Lower lobe of right lung (tissue), 2 donors: ENCODE results near the gene ARFGEF3. TPM values are rescaled to one million over a fixed set of nuclear protein-coding genes. Genes with fewer than 3 reads are reported as not detected.

Source experiments
- ATAC-seq, 2 donors: fragments of 200-7000 bp; cut with Tn5 transposase; one replicate each; pipeline ENCODE4 v1.9.1; 2020 to 2022; ENCODE audit warnings: mild to moderate bottlenecking in 2 of 2, moderate library complexity in 2 of 2
- DNase-seq: peaks from one replicate; pipeline ENCODE4 v3.0.0-alpha.2; 2020
- H3K27ac ChIP-seq: fragments of 200-600 bp; one replicate; pipeline ENCODE4 v1.8.0; 2022
- H3K27me3 ChIP-seq: fragments of 200-600 bp; one replicate; pipeline ENCODE4 v1.8.0; 2022; ENCODE audit warnings: low read depth
- H3K36me3 ChIP-seq: fragments of 200-600 bp; one replicate; pipeline ENCODE4 v1.8.0; 2022; ENCODE audit warnings: mild to moderate bottlenecking
- H3K4me1 ChIP-seq: fragments of 200-600 bp; one replicate; pipeline ENCODE4 v1.8.0; 2022
- H3K4me3 ChIP-seq: fragments of 200-600 bp; one replicate; pipeline ENCODE4 v1.8.0; 2022; ENCODE audit warnings: mild to moderate bottlenecking
- H3K9me3 ChIP-seq: fragments of 200-600 bp; one replicate; pipeline ENCODE4 v1.8.0; 2022
- CTCF ChIP-seq: fragments of 200-600 bp; IDR thresholded peaks from one replicate; pipeline ENCODE4 v1.8.0; 2022; ENCODE audit warnings: antibody characterized with exemption, mild to moderate bottlenecking
- intact Hi-C: fragments of 100-400 bp; cut with DNase I; formaldehyde crosslinking; loops from one replicate; pipeline ENCODE4 v1.11.0; 2022
- long read RNA-seq: library from polyadenylated mRNA; unstranded; transcript quantifications from one replicate; pipeline ENCODE4 v2.0.0, GENCODE V29; 2021
- total RNA-seq: library from RNA; stranded (reverse); fragmentation: NEBNext Ultra II Directional; extraction: Animal tissue kit (Norgen Biotek cat#: 25700); gene quantifications from one replicate; pipeline ENCODE4 v1.2.1, GENCODE V29; 2021
- donor health status: DM: no; HTN: yes; CAD: no; lungs with severe emphysema.

The ARFGEF3 gene
- total RNA-seq, result 33.8 TPM
- long read RNA-seq, full-length matches to known transcripts, result 1 of 38 reads
- long read RNA-seq, partial matches to known transcripts, result 25 of 38 reads
- long read RNA-seq, other reads (novel, unspliced or antisense), result 12 of 38 reads

- peak; percentile 92 to 94 for ATAC-seq
- intact Hi-C loops, result no loop called here
- no peak for TF ChIP-seq CTCF
- Histone ChIP-seq H3K27me3 (peaks cover 12% of the 10 kb centered on the region), H3K4me3 (peak within 1 kb of the TSS; percentile 72), H3K36me3 (no peaks in the 10 kb centered on the region), H3K9me3 (no peaks in the 10 kb centered on the region), H3K4me1 (peaks cover 18% of the 10 kb centered on the region), H3K27ac (peak within 1 kb of the TSS; percentile 85)
- DNase-seq, result peak; percentile 82
Observed at GRCh38 chr6:138161338-138162110, at the start of gene ARFGEF3. ARFGEF3 (plus strand) TSS chr6:138161939; CDS start chr6:138162087, 148 bp downstream.

GRCh38 chr6:138113588-138114210, 48.0 kb upstream of the ARFGEF3 start:
- no peak for DNase-seq
- H3K27ac ChIP-seq, result no peak overlapping the region
- no peak for TF ChIP-seq CTCF
- intact Hi-C loops, result loop anchor here (10.0 kb wide), 1 partner anchor 171 kb away; no protein-coding TSS in a partner anchor
- no peaks in the 10 kb centered on the region for H3K4me1 ChIP-seq
- H3K36me3 ChIP-seq, result no peaks in the 10 kb centered on the region
- ATAC-seq, result no peak
- H3K27me3 ChIP-seq, result no peaks in the 10 kb centered on the region
- no peak overlapping the region for H3K4me3 ChIP-seq
- no peaks in the 10 kb centered on the region for H3K9me3 ChIP-seq

GRCh38 chr6:138115201-138115600, 46.5 kb upstream of the ARFGEF3 start:
- Histone ChIP-seq H3K36me3 (no peaks in the 10 kb centered on the region), H3K9me3 (no peaks in the 10 kb centered on the region), H3K27me3 (no peaks in the 10 kb centered on the region), H3K4me3 (no peak overlapping the region), H3K4me1 (no peaks in the 10 kb centered on the region), H3K27ac (no peak overlapping the region)
- intact Hi-C loops, result loop anchor here (10.0 kb wide), 1 partner anchor 170 kb away; no protein-coding TSS in a partner anchor
- ATAC-seq (no peak), DNase-seq (no peak)
- no peak for TF ChIP-seq CTCF

- no peaks in the 10 kb centered on the region for H3K36me3 ChIP-seq
- intact Hi-C loops, result loop anchor here (10.0 kb wide), 1 partner anchor 169 kb away; no protein-coding TSS in a partner anchor
- ATAC-seq, result peak; percentile 88 to 92
- TF ChIP-seq CTCF, result peak; percentile 68
- DNase-seq, result peak; percentile 60
- no peaks in the 10 kb centered on the region for H3K4me1 ChIP-seq
- no peaks in the 10 kb centered on the region for H3K9me3 ChIP-seq
- H3K27me3 ChIP-seq, result no peaks in the 10 kb centered on the region
- no peak overlapping the region for H3K4me3 ChIP-seq
- H3K27ac ChIP-seq, result no peak overlapping the region
Observed at GRCh38 chr6:138115877-138116660, 45.7 kb upstream of the ARFGEF3 start.

- ATAC-seq, result no peak
- no peak for TF ChIP-seq CTCF
- H3K4me3 ChIP-seq, result no peak overlapping the region
- no peaks in the 10 kb centered on the region for H3K9me3 ChIP-seq
- H3K27ac ChIP-seq, result no peak overlapping the region
- intact Hi-C loops, result loop anchor here (10.0 kb wide), 1 partner anchor 168 kb away; no protein-coding TSS in a partner anchor
- H3K27me3 ChIP-seq, result no peaks in the 10 kb centered on the region
- H3K36me3 ChIP-seq, result no peaks in the 10 kb centered on the region
- DNase-seq, result no peak
- H3K4me1 ChIP-seq, result no peaks in the 10 kb centered on the region
Observed at GRCh38 chr6:138116661-138116999, 45.1 kb upstream of the ARFGEF3 start.
